Inferior parietal cortex (tissue), 1 donor: ENCODE results near the gene CAMSAP2.

Source experiments
- DNase-seq: peaks from one replicate; pipeline ENCODE4 v3.0.0-alpha.2; 2016; ENCODE audit errors: extremely low spot score

CAMSAP2 gene

GRCh38 chr1:200738327-200738948 is at the start of gene CAMSAP2:
TSS of gene CAMSAP2 (plus strand) at chr1:200738893. CDS start at chr1:200739828, 935 bp downstream.
- DNase-seq = peak; percentile 90

- DNase-seq = no peak
Observed at GRCh38 chr1:200692316-200692715, 46.4 kb upstream of the CAMSAP2 start.

GRCh38 chr1:200693327-200693726 is 45.4 kb upstream of the CAMSAP2 start:
- DNase-seq = no peak

GRCh38 chr1:200694738-200695137 is 44.0 kb upstream of the CAMSAP2 start:
- no peak for DNase-seq

DNA sequence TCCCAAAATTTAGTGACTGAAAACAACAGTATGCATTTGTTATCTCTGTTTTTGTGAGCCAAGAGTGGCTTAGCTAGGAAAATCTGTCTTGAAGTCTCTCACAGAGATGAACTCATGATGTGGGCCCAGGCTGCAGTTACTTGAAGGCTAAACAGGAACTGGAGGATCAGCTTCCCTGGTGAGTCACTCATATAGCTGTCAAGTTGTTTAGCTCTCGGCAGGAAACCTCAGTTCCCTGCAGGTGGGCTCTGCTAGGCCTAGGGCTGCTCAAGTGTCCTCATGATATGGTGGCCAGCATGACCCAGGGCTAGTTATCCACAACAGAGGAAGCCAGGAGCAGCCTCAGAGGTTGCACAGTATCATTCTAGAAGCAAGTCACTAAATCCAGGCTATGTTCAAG is 38.8 kb upstream of the CAMSAP2 start:
- no peak for DNase-seq

- DNase-seq = no peak
Observed at GRCh38 chr1:200704986-200705500, 33.6 kb upstream of the CAMSAP2 start.

DNA sequence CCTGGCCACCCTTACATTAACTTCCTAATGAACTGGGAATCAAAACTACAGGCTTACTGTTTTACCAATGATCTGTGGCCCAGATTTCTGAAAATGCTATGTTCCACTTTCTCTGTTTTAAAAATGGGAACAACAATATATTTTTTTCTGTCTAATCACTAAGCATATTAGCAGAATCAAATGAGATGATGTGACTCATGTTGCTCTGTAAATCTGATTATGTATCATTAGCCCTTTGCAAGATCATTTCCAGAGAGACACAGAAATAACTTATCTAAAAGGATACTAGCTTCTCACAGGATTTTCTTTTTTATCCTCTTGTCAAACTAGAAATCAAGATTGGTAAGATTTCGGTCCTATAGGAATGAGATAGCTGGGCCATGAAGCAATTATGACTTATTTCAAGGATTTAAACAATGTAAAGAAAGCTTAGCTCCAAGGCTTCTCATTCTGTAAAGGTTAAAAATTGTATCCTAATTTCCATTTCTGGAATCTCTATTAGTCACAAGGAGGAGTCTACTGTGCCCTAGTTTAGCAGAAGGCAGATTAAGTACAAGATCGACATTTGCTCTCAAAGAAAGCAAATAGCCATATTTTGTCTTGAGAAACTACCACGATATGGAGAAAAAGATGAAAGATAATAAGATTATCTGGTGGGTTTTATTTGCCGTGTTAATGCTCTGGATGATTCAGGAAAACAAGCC is 32.4 kb upstream of the CAMSAP2 start:
- DNase-seq = no peak

DNA sequence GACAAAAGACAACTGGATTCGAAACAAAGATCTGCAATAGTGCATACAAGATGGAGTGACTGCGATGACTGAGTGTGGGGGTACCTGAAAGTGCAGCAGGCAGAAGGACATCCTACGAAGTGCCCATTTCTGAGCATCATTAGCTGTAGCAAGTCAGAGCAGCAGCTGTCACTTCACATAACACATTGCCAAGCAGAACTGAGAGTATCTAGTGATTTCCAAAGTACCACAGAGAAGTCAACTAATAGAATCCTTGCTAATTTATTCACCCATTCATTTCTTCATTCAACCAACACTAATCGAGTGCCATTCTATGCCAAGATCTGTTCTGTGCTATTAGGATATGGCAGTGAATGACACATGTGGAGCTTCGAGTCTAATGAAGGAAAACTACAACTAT is 31.6 kb upstream of the CAMSAP2 start:
- no peak for DNase-seq

- DNase-seq = no peak
Observed at GRCh38 chr1:200708161-200708560, 30.5 kb upstream of the CAMSAP2 start.

- DNase-seq = no peak
Observed at GRCh38 chr1:200708769-200709168, 29.9 kb upstream of the CAMSAP2 start.

DNA sequence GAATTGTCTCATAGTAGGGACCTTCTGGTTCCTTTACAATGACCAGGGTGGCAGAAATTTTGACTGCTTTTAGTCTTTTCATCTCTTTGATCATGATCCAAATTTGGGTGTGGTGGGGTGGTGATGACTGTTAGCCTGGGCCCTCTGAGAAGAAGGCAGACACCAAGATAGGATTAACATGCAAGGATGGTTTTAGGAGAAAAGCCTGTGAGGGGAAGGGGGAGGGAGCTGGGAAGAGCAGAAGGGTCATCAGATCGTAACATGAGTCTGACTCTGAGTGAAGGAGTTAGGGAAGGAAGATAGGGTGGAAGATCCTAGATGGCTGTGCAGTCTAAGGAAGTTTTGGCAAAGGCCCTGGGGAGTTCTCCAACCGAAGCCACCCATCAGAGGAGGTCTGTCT is 28.5 kb upstream of the CAMSAP2 start:
- DNase-seq = no peak

DNA sequence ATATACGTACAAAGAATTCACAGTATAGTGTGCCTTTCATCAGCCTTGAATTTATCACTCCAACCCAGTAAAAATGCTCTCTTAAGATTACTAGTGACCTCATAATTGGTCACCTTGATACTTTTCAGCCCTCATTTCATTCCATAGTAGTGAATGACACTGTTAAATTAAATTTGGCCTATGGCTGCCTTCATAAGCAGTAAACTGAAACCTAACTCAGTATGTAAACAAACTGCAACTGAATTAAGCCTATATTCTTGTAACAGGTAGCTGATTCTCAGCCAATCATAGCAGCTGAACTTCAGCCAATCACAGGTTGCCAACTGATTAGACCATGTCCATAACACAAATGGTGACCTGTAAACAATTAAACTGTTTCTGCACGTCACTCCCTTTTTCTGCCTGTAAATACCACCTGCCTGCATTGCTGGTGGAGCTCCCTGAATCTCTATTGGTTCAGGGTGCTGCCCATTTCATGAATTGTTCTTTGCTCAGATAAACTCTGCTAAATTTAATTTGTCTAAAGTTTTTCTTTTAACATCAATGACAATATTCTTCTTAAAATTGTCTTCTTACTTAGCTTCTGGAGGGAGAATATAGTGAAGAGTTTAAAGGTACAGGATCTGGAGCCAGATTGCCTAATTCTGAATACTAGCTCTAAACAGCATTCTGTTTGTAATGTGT is 24.0 kb upstream of the CAMSAP2 start:
- no peak for DNase-seq

GRCh38 chr1:200720199-200720598 is 18.5 kb upstream of the CAMSAP2 start:
- DNase-seq = no peak

DNA sequence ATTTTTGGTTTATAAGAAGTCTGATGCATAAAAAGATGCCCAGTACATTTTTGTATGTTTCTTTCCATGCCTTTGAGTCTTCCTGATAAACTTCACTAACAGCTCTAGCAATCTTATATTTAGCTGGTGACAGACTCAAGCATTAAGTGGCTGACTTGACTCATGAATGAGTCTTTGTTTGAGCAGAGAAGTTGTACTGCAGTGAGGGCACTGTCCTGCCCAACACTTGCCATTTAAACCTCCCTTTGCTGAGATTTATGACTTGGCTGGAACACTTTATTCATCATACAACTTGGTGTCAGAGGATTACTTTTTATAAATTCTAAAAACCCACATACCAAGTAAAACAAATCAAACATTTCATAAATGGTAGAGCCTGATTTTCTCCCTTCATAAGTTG is 14.6 kb upstream of the CAMSAP2 start:
- no peak for DNase-seq

- no peak for DNase-seq
Observed at GRCh38 chr1:200727257-200727656, 11.4 kb upstream of the CAMSAP2 start.

- no peak for DNase-seq
Observed at GRCh38 chr1:200729863-200730262, 8.8 kb upstream of the CAMSAP2 start.

GRCh38 chr1:200731654-200732332 is 6.9 kb upstream of the CAMSAP2 start:
- DNase-seq = no peak

DNA sequence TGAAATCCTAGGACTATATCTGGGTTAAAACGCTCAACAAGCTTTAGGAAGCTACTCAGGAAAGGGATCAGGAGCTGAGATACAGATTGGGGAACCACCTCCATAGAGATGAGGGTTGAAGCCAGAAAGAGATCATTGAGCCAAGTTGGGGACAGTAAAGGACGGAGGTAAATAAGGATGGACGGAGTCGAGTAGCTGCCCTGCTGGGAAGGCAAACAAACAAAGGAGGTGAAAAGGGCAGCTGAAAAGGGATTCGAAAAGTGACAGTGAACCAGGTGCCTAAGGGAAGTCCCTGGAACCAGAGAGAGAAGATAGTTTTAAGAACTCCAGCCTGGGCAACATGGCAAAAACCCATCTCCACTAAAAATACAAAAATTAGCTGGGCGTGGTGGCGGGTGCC is 6.3 kb upstream of the CAMSAP2 start:
- DNase-seq = no peak

GRCh38 chr1:200733907-200734306 is 4.8 kb upstream of the CAMSAP2 start:
- no peak for DNase-seq

DNA sequence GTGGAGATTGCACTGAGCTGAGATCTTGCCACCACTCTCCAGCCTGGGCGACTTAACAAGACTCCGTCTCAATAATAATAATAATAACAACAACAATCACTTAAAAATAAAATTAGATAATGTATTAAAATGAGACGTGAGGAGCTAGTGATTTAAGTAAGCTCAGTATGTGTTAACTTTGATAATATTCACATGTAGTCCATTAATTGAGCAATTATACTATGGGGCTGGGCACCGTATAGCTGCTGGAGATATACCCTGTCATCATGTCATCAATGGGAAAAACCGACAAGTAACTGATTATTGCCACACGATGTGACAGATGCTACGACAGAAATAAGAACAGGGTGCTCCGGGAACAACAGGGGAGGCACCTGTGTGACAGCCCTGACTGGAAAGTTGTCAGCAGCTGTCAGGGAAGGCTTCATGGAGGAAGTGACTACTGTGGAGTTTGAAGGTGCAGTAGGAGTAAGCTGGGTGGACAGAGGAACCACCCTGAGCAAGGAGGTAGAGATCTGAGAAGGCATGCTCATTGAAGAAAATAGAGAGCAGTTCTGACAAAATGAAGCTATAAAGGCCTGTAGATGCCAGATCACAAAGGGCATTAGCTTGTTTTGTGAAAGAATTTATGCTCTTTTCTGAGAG is 924 bp upstream of the CAMSAP2 start:
- DNase-seq = no peak

- DNase-seq = peak; percentile 68
Observed at GRCh38 chr1:200738949-200739651, 407 bp downstream of the CAMSAP2 start.
